ENCODE measurements around the gene KDM3A. TPM values are rescaled to one million over a fixed set of nuclear protein-coding genes. Genes with fewer than 3 reads are reported as not detected.
"Not testable (repeated sequence)": the region's sequence is repeated elsewhere in the genome, so short reads cannot be mapped to it uniquely, and the experiment has no call there.

KDM3A gene
- polyA plus RNA-seq, 1 donor = 65.4 TPM

- no peak for DNase-seq (ENCODE audit: low read depth)
Measured at GRCh38 chr2:86476092-86476491, 34.9 kb downstream of the KDM3A start.

- DNase-seq (ENCODE audit: low read depth) = no peak
Measured at GRCh38 chr2:86476918-86477317, 35.7 kb downstream of the KDM3A start.

GRCh38 chr2:86477349-86477748 lies 36.2 kb downstream of the KDM3A start:
- DNase-seq (ENCODE audit: low read depth) = no peak

- DNase-seq (ENCODE audit: low read depth) = no peak
Measured at GRCh38 chr2:86480105-86480504, 38.9 kb downstream of the KDM3A start.

- DNase-seq (ENCODE audit: low read depth) = no peak
Measured at GRCh38 chr2:86482034-86482433, 40.9 kb downstream of the KDM3A start.

GRCh38 chr2:86484385-86484784 lies 43.2 kb downstream of the KDM3A start:
- DNase-seq (ENCODE audit: low read depth) = no peak

- DNase-seq (ENCODE audit: low read depth) = no peak
Measured at GRCh38 chr2:86485103-86485502, 43.9 kb downstream of the KDM3A start.

- no peak for DNase-seq (ENCODE audit: low read depth)
Measured at GRCh38 chr2:86485802-86486201, 44.6 kb downstream of the KDM3A start.

- DNase-seq (ENCODE audit: low read depth) = no peak
Measured at GRCh38 chr2:86487062-86487461, 45.9 kb downstream of the KDM3A start.

- DNase-seq (ENCODE audit: low read depth) = no peak
Measured at GRCh38 chr2:86488561-86489250, 47.5 kb downstream of the KDM3A start.

GRCh38 chr2:86489542-86489941 lies 48.4 kb downstream of the KDM3A start:
- DNase-seq (ENCODE audit: low read depth) = no peak

- no peak for DNase-seq (ENCODE audit: low read depth)
Measured at GRCh38 chr2:86490245-86490644, 49.1 kb downstream of the KDM3A start.

- no peak for DNase-seq (ENCODE audit: low read depth)
Measured at GRCh38 chr2:86491088-86491487, 49.9 kb downstream of the KDM3A start.

- no peak for DNase-seq (ENCODE audit: low read depth)
Measured at GRCh38 chr2:86492048-86492453, 50.9 kb downstream of the KDM3A start.

GRCh38 chr2:86496391-86496790 lies 55.2 kb downstream of the KDM3A start:
- not testable (repeated sequence) for DNase-seq (ENCODE audit: low read depth)

- no peak for DNase-seq (ENCODE audit: low read depth)
Measured at GRCh38 chr2:86498468-86499260, 57.5 kb downstream of the KDM3A start.

- DNase-seq (ENCODE audit: low read depth) = no peak
Measured at GRCh38 chr2:86499326-86499725, 58.2 kb downstream of the KDM3A start.

- no peak for DNase-seq (ENCODE audit: low read depth)
Measured at GRCh38 chr2:86500325-86501083, 59.3 kb downstream of the KDM3A start.

- DNase-seq (ENCODE audit: low read depth) = no peak
Measured at GRCh38 chr2:86507600-86507999, 66.4 kb downstream of the KDM3A start.

GRCh38 chr2:86510436-86510933 lies 69.3 kb downstream of the KDM3A start:
- DNase-seq (ENCODE audit: low read depth) = no peak

- DNase-seq (ENCODE audit: low read depth) = no peak
Measured at GRCh38 chr2:86512034-86512433, 70.9 kb downstream of the KDM3A start.

- no peak for DNase-seq (ENCODE audit: low read depth)
Measured at GRCh38 chr2:86512892-86513291, 71.7 kb downstream of the KDM3A start.

Data from forelimb muscle (tissue), 1 donor.